Ishikawa (cell line): ENCODE measurements around the gene ST7.

Source experiments
- CEBPB ChIP-seq: IDR thresholded peaks from 2 replicates; pipeline ENCODE4 v1.6.1; 2012
- EP300 ChIP-seq: IDR thresholded peaks from 2 replicates; pipeline ENCODE4 v1.6.1; 2012; ENCODE audit warnings: borderline replicate concordance
- MAX ChIP-seq: IDR thresholded peaks from 2 replicates; pipeline ENCODE4 v1.6.1; 2012
- NFIC ChIP-seq: IDR thresholded peaks from 2 replicates; pipeline ENCODE4 v1.6.1; 2012
- RAD21 ChIP-seq: IDR thresholded peaks from 2 replicates; pipeline ENCODE4 v1.6.1; 2012; ENCODE audit warnings: low read depth
- TAF1 ChIP-seq: IDR thresholded peaks from 2 replicates; pipeline ENCODE4 v1.6.1; 2012; ENCODE audit warnings: low read depth, mild to moderate bottlenecking
- ZBTB7A ChIP-seq: IDR thresholded peaks from 2 replicates; pipeline ENCODE4 v1.6.1; 2012; ENCODE audit warnings: low read depth
- TF ChIP-seq, protein P1 (sequence below): IDR thresholded peaks from 2 replicates; pipeline ENCODE4 v1.6.1; 2012
- TF ChIP-seq, protein P2 (sequence below): IDR thresholded peaks from 2 replicates; pipeline ENCODE4 v1.6.1; 2012; ENCODE audit warnings: low read depth, mild to moderate bottlenecking

DNA sequence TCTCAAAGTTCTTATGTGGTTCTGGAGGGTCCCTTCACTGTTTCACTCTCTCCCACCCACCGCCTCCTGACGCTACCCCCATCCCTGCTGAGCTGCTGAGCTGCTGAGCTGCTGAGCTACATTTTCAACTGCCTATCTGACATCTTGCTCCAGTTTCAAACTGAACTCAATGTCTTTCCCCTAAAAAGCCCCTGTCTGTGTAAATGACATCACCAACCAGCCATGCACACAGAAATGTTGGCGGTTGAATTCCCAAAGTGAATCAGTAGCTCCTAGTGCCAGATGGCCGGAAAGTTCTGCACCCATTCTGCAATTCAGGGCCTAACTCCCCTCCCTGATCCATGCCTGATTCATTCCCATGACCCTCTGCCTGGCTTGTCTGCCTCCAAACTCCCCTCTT is 298.4 kb downstream of the ST7 start:
- TF ChIP-seq, protein P1, sequence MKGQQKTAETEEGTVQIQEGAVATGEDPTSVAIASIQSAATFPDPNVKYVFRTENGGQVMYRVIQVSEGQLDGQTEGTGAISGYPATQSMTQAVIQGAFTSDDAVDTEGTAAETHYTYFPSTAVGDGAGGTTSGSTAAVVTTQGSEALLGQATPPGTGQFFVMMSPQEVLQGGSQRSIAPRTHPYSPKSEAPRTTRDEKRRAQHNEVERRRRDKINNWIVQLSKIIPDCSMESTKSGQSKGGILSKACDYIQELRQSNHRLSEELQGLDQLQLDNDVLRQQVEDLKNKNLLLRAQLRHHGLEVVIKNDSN, result no peak
- TF ChIP-seq, protein P2, sequence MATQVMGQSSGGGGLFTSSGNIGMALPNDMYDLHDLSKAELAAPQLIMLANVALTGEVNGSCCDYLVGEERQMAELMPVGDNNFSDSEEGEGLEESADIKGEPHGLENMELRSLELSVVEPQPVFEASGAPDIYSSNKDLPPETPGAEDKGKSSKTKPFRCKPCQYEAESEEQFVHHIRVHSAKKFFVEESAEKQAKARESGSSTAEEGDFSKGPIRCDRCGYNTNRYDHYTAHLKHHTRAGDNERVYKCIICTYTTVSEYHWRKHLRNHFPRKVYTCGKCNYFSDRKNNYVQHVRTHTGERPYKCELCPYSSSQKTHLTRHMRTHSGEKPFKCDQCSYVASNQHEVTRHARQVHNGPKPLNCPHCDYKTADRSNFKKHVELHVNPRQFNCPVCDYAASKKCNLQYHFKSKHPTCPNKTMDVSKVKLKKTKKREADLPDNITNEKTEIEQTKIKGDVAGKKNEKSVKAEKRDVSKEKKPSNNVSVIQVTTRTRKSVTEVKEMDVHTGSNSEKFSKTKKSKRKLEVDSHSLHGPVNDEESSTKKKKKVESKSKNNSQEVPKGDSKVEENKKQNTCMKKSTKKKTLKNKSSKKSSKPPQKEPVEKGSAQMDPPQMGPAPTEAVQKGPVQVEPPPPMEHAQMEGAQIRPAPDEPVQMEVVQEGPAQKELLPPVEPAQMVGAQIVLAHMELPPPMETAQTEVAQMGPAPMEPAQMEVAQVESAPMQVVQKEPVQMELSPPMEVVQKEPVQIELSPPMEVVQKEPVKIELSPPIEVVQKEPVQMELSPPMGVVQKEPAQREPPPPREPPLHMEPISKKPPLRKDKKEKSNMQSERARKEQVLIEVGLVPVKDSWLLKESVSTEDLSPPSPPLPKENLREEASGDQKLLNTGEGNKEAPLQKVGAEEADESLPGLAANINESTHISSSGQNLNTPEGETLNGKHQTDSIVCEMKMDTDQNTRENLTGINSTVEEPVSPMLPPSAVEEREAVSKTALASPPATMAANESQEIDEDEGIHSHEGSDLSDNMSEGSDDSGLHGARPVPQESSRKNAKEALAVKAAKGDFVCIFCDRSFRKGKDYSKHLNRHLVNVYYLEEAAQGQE, result no peak
- TF ChIP-seq EP300, result no peak
- TF ChIP-seq RAD21, result no peak
- no peak for TF ChIP-seq MAX
- no peak for TF ChIP-seq ZBTB7A
- no peak for TF ChIP-seq CEBPB
- no peak for TF ChIP-seq TAF1
- TF ChIP-seq NFIC, result no peak
